OCI-LY7 (cell line): ENCODE data around the gene TGM4. TPM values are rescaled to one million over a fixed set of nuclear protein-coding genes. Genes with fewer than 3 reads are reported as not detected.

ENCODE experiments used
- BruUV-seq: library from RNA; stranded (reverse); fragments of 400-500 nt; replicated peaks from 2 replicates; lab custom pipeline; 2021; lab: Mats Ljungman, UMichigan
- CTCF ChIA-PET: fragments of 300-600 bp; sonication (Branson Sonifier 250); formaldehyde crosslinking; loops from one replicate; lab custom pipeline; 2022; ENCODE audit warnings: antibody characterized with exemption; ENCODE audit not compliant: unreplicated experiment; lab: Charles Lee
- POLR2A ChIA-PET: fragments of 300-600 bp; sonication (Branson Sonifier 250); formaldehyde crosslinking; loops from one replicate; lab custom pipeline; 2022; ENCODE audit warnings: antibody characterized with exemption; lab: Charles Lee
- DNase-seq: peaks from one replicate; pipeline ENCODE4 v3.0.0-alpha.2; 2015; ENCODE audit warnings: low spot score
- H2AFZ ChIP-seq: fragments of 200-600 bp; sonication (generic), shearing (Covaris generic); 2 replicates; pipeline ENCODE4 v1.6.1; 2014; ENCODE audit warnings: mild to moderate bottlenecking, antibody characterized with exemption, low read length, moderate library complexity
- H3K27ac ChIP-seq: fragments of 200-600 bp; sonication (generic); 2 replicates; pipeline ENCODE4 v1.5.1; 2014; ENCODE audit warnings: mixed run types, low read depth, mild to moderate bottlenecking, moderate library complexity, low read length, inconsistent platforms; ENCODE audit not compliant: poor library complexity, severe bottlenecking
- H3K36me3 ChIP-seq: fragments of 200-600 bp; sonication (generic); 2 replicates; pipeline ENCODE4 v1.6.1; 2014; ENCODE audit warnings: mild to moderate bottlenecking, antibody characterized with exemption, low read length, moderate library complexity, mixed read lengths; ENCODE audit not compliant: insufficient read depth
- H3K4me1 ChIP-seq: fragments of 200-600 bp; sonication (generic); 2 replicates; pipeline ENCODE4 v1.5.1; 2014; ENCODE audit warnings: mild to moderate bottlenecking, low read length; ENCODE audit not compliant: insufficient read depth, poor library complexity, severe bottlenecking
- H3K4me2 ChIP-seq: fragments of 200-600 bp; sonication (generic); 2 replicates; pipeline ENCODE4 v1.6.1; 2014; ENCODE audit warnings: mild to moderate bottlenecking, low read length
- H3K4me3 ChIP-seq: fragments of 200-600 bp; sonication (generic); 2 replicates; pipeline ENCODE4 v1.5.1; 2014; ENCODE audit warnings: mild to moderate bottlenecking, low read depth, low read length; ENCODE audit not compliant: poor library complexity, severe bottlenecking
- H3K79me2 ChIP-seq: fragments of 200-600 bp; sonication (generic); 2 replicates; pipeline ENCODE4 v1.6.1; 2016; ENCODE audit warnings: low read depth, mild to moderate bottlenecking, low read length, moderate library complexity, mixed read lengths; ENCODE audit not compliant: insufficient read depth
- H3K9me2 ChIP-seq: fragments of 200-600 bp; sonication (generic); 2 replicates; pipeline ENCODE4 v1.6.1; 2016; ENCODE audit warnings: mild to moderate bottlenecking, low read length, mixed read lengths; ENCODE audit not compliant: insufficient read depth
- H3K9me3 ChIP-seq: fragments of 200-600 bp; sonication (generic); 2 replicates; pipeline ENCODE4 v1.6.1; 2014; ENCODE audit warnings: mild to moderate bottlenecking, mixed run types, low read length, mixed read lengths
- H4K20me1 ChIP-seq: fragments of 200-600 bp; sonication (generic); 2 replicates; pipeline ENCODE4 v1.6.1; 2014; ENCODE audit warnings: mild to moderate bottlenecking, antibody characterized with exemption, low read length, moderate library complexity, mixed read lengths; ENCODE audit not compliant: insufficient read depth
- CTCF ChIP-seq: fragments of 200-600 bp; sonication (generic); conservative IDR thresholded peaks from 2 replicates; pipeline ENCODE4 v1.5.1; 2014; ENCODE audit warnings: mild to moderate bottlenecking, antibody characterized with exemption, low read length, moderate library complexity, mixed read lengths
- EZH2phosphoT487 ChIP-seq: fragments of 200-600 bp; sonication (generic); IDR thresholded peaks from 2 replicates; pipeline ENCODE4 v1.6.1; 2018; ENCODE audit warnings: low read depth, borderline replicate concordance, mild to moderate bottlenecking, mixed run types, antibody characterized with exemption, low read length, moderate library complexity, mixed read lengths
- intact Hi-C: fragments of 100-400 bp; cut with micrococcal nuclease; formaldehyde crosslinking; loops from one replicate; pipeline ENCODE4 v1.10.0; 2022; ENCODE audit not compliant: unreplicated experiment
- total RNA-seq, 2 experiments: library from RNA; depleted of rRNA in 1 of 2; stranded (reverse); fragments of >200 nt in 1 of 2; shearing (Covaris generic) in 1 of 2; gene quantifications; 2 replicates each; pipeline ENCODE4 v1.2.3, GENCODE V29; 2014 to 2022

TGM4 gene
- total RNA-seq, 2 experiments from 2014 or later, result not detected

GRCh38 chr3:44899683-44900367 lies 25.4 kb downstream of the TGM4 start:
- ChIA-PET POLR2A (no interaction called here), CTCF (no interaction called here)
- BruUV-seq, result no TSS peak
- intact Hi-C loops, result no loop called here
- H3K79me2 ChIP-seq, result no peaks in the 10 kb centered on the region
- H3K4me2 ChIP-seq, result no peak overlapping the region
- no peak for DNase-seq
- TF ChIP-seq CTCF (no peak), EZH2phosphoT487 (no peak)
- no peaks in the 10 kb centered on the region for H3K9me3 ChIP-seq
- no peak overlapping the region for H3K27ac ChIP-seq
- H3K9me2 ChIP-seq, result no peaks in the 10 kb centered on the region
- H4K20me1 ChIP-seq, result no peaks in the 10 kb centered on the region
- H2AFZ ChIP-seq, result no peak overlapping the region
- H3K4me1 ChIP-seq, result no peaks in the 10 kb centered on the region
- H3K4me3 ChIP-seq, result no peak overlapping the region
- no peaks in the 10 kb centered on the region for H3K36me3 ChIP-seq

- Histone ChIP-seq H3K9me3 (no peaks in the 10 kb centered on the region), H3K4me2 (no peak overlapping the region), H3K27ac (no peak overlapping the region), H3K79me2 (no peaks in the 10 kb centered on the region), H3K9me2 (no peaks in the 10 kb centered on the region), H3K4me3 (no peak overlapping the region), H3K4me1 (no peaks in the 10 kb centered on the region), H4K20me1 (no peaks in the 10 kb centered on the region), H3K36me3 (no peaks in the 10 kb centered on the region), H2AFZ (no peak overlapping the region)
- ChIA-PET CTCF (no interaction called here), POLR2A (no interaction called here)
- no peak for DNase-seq
- intact Hi-C loops, result no loop called here
- no peak for TF ChIP-seq CTCF
- no peak for TF ChIP-seq EZH2phosphoT487
- no TSS peak for BruUV-seq
Observed at GRCh38 chr3:44902628-44903027, 28.2 kb downstream of the TGM4 start.

GRCh38 chr3:44903314-44903713 lies 28.9 kb downstream of the TGM4 start:
- H3K4me2 ChIP-seq, result no peak overlapping the region
- no peak overlapping the region for H2AFZ ChIP-seq
- H3K27ac ChIP-seq, result no peak overlapping the region
- H4K20me1 ChIP-seq, result no peaks in the 10 kb centered on the region
- CTCF ChIA-PET, result no interaction called here
- H3K4me3 ChIP-seq, result no peak overlapping the region
- POLR2A ChIA-PET, result no interaction called here
- no TSS peak for BruUV-seq
- intact Hi-C loops, result no loop called here
- TF ChIP-seq EZH2phosphoT487 (no peak), CTCF (no peak)
- H3K36me3 ChIP-seq, result no peaks in the 10 kb centered on the region
- DNase-seq, result no peak
- H3K9me3 ChIP-seq, result no peaks in the 10 kb centered on the region
- no peaks in the 10 kb centered on the region for H3K9me2 ChIP-seq
- no peaks in the 10 kb centered on the region for H3K79me2 ChIP-seq
- no peaks in the 10 kb centered on the region for H3K4me1 ChIP-seq
